ENCODE measurements around the gene NRCAM. TPM values are rescaled to one million over a fixed set of nuclear protein-coding genes. Genes with fewer than 3 reads are reported as not detected.

The NRCAM gene
- total and polyA plus RNA-seq, 4 donors = 0.17 to 3.2 (median 0.64) TPM

DNA sequence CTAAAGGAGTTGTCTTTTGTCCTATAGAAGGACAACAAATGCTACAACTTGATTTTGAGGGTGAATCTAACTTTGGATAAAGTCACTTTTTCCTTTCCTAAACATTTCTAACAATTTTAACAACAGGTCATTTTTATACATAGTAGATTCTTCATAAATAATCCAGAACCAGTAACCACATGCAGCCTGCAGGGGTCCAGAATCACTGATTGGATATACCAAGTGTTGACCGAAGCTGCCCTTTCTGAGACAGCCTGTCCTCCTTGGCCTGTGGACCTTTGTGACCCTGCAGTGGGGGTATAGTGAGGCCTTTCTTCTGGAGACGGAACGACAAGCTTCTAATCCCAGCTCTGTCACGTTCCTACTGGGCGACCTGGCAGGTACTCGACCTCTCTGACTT is 291.3 kb downstream of the NRCAM start:
- no peak for DNase-seq (ENCODE audit: low spot score)
- Histone ChIP-seq H3K27me3 (ENCODE audit: control insufficient read depth in 4 of 4, insufficient read depth in 4 of 4, low read length in 3 of 4) (no peaks in the 10 kb centered on the region), H3K36me3 (ENCODE audit: control insufficient read depth in 4 of 4, insufficient read depth in 3 of 4, low read depth in 1 of 4, low read length in 3 of 4) (no peaks in the 10 kb centered on the region), H3K4me1 (ENCODE audit: control insufficient read depth in 4 of 4, insufficient read depth in 4 of 4, low read length in 3 of 4) (peaks cover 0 to 8% (median 6%) of the 10 kb centered on the region in 4 donors), H3K4me3 (ENCODE audit: low read depth in 1 of 3, low read length in 3 of 3) (no peak overlapping the region), H3K9ac (ENCODE audit: low read depth in 1 of 2, low read length in 2 of 2) (no peak overlapping the region), H3K9me3 (ENCODE audit: control insufficient read depth in 4 of 4, low read length in 3 of 4) (no peaks in the 10 kb centered on the region), H3K27ac (ENCODE audit: low read depth in 1 of 2, low read length in 2 of 2) (no peak overlapping the region)
- no peak for TF ChIP-seq TAF1 (conservative IDR thresholded peaks at IDR 0.05)
- TF ChIP-seq RAD21 (IDR thresholded peaks at IDR 0.05) = no peak
- no peak for TF ChIP-seq JUND (IDR thresholded peaks at IDR 0.05)
- TF ChIP-seq, protein P1, sequence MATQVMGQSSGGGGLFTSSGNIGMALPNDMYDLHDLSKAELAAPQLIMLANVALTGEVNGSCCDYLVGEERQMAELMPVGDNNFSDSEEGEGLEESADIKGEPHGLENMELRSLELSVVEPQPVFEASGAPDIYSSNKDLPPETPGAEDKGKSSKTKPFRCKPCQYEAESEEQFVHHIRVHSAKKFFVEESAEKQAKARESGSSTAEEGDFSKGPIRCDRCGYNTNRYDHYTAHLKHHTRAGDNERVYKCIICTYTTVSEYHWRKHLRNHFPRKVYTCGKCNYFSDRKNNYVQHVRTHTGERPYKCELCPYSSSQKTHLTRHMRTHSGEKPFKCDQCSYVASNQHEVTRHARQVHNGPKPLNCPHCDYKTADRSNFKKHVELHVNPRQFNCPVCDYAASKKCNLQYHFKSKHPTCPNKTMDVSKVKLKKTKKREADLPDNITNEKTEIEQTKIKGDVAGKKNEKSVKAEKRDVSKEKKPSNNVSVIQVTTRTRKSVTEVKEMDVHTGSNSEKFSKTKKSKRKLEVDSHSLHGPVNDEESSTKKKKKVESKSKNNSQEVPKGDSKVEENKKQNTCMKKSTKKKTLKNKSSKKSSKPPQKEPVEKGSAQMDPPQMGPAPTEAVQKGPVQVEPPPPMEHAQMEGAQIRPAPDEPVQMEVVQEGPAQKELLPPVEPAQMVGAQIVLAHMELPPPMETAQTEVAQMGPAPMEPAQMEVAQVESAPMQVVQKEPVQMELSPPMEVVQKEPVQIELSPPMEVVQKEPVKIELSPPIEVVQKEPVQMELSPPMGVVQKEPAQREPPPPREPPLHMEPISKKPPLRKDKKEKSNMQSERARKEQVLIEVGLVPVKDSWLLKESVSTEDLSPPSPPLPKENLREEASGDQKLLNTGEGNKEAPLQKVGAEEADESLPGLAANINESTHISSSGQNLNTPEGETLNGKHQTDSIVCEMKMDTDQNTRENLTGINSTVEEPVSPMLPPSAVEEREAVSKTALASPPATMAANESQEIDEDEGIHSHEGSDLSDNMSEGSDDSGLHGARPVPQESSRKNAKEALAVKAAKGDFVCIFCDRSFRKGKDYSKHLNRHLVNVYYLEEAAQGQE (IDR thresholded peaks at IDR 0.05) = no peak
- TF ChIP-seq SP1 (IDR thresholded peaks at IDR 0.05) = no peak
- no peak for TF ChIP-seq EGR1 (IDR thresholded peaks at IDR 0.05; ENCODE audit: low read depth in 2 of 2)
- TF ChIP-seq HNF4A (conservative IDR thresholded peaks at IDR 0.05) = no peak
- TF ChIP-seq, protein P2, sequence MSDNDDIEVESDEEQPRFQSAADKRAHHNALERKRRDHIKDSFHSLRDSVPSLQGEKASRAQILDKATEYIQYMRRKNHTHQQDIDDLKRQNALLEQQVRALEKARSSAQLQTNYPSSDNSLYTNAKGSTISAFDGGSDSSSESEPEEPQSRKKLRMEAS (IDR thresholded peaks at IDR 0.05) = no peak
- TF ChIP-seq, protein P3, sequence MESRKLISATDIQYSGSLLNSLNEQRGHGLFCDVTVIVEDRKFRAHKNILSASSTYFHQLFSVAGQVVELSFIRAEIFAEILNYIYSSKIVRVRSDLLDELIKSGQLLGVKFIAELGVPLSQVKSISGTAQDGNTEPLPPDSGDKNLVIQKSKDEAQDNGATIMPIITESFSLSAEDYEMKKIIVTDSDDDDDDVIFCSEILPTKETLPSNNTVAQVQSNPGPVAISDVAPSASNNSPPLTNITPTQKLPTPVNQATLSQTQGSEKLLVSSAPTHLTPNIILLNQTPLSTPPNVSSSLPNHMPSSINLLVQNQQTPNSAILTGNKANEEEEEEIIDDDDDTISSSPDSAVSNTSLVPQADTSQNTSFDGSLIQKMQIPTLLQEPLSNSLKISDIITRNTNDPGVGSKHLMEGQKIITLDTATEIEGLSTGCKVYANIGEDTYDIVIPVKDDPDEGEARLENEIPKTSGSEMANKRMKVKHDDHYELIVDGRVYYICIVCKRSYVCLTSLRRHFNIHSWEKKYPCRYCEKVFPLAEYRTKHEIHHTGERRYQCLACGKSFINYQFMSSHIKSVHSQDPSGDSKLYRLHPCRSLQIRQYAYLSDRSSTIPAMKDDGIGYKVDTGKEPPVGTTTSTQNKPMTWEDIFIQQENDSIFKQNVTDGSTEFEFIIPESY (IDR thresholded peaks at IDR 0.05) = no peak
- TF ChIP-seq FOXA1 (IDR thresholded peaks at IDR 0.05) = no peak
- TF ChIP-seq FOXA2 (IDR thresholded peaks at IDR 0.05) = no peak
- no peak for TF ChIP-seq HNF4G (IDR thresholded peaks at IDR 0.05)
- TF ChIP-seq, protein P4, sequence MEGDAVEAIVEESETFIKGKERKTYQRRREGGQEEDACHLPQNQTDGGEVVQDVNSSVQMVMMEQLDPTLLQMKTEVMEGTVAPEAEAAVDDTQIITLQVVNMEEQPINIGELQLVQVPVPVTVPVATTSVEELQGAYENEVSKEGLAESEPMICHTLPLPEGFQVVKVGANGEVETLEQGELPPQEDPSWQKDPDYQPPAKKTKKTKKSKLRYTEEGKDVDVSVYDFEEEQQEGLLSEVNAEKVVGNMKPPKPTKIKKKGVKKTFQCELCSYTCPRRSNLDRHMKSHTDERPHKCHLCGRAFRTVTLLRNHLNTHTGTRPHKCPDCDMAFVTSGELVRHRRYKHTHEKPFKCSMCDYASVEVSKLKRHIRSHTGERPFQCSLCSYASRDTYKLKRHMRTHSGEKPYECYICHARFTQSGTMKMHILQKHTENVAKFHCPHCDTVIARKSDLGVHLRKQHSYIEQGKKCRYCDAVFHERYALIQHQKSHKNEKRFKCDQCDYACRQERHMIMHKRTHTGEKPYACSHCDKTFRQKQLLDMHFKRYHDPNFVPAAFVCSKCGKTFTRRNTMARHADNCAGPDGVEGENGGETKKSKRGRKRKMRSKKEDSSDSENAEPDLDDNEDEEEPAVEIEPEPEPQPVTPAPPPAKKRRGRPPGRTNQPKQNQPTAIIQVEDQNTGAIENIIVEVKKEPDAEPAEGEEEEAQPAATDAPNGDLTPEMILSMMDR (IDR thresholded peaks at IDR 0.05; ENCODE audit: low read depth, low read length, missing input control) = no peak
- no peak for TF ChIP-seq NR2F2 (IDR thresholded peaks at IDR 0.05)
- TF ChIP-seq YY1 (IDR thresholded peaks at IDR 0.05) = no peak
- TF ChIP-seq RXRA (IDR thresholded peaks at IDR 0.05) = no peak
- TF ChIP-seq, protein P5, sequence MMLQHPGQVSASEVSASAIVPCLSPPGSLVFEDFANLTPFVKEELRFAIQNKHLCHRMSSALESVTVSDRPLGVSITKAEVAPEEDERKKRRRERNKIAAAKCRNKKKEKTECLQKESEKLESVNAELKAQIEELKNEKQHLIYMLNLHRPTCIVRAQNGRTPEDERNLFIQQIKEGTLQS (IDR thresholded peaks at IDR 0.05) = no peak
- TF ChIP-seq GABPA (IDR thresholded peaks at IDR 0.05 in 1 of 2, conservative IDR thresholded peaks at IDR 0.05 in 1 of 2) = no peak
- 77% methylated on average over 6 of the region's 6 CpGs for WGBS

Measured in liver (tissue), 9 donors.